ENCODE measurements around the gene SLC8A2.

DNA sequence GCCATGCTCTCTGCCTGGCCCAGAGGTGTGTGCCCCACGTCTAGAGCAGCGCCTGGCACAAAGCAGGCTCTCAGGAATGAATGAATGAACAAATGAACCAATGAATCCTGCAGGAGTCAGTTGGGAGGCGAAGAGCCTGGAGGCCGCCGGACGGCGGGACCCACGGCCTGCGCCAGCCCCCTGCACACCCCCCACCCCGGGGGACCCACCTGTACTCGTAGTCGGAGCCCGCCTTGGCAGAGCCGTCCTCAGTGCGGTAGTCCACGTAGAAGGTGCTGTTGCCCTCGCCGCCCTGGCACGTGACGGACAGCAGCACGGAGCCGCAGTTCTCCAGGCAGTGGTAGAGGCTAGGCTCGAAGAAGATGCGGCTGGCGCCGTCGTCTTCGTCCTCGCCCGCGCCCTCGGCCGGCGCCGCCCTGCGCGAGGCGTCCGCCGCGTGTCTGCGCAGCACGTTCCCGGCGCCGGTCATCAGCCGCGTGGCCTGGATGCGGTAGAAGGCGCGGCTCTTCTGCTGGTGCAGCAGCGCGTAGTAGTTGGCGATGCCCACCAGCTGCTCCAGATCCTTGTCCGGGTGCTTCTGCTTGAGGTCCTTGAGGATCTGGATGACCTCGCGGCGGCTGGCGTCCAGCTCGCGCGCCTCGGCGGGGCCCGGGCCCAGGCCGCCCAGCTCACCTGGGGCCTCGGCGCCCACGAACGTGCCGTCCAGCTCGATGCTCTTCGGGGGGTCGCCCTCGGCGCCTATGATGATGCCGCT lies 14.8 kb downstream of the SLC8A2 start:
- TF ChIP-seq BHLHE40 (IDR thresholded peaks at IDR 0.05; ENCODE audit: low read depth, low read length), result no peak
- TF ChIP-seq CTCF (conservative IDR thresholded peaks at IDR 0.05; ENCODE audit: low read depth, low read length), result no peak
- TF ChIP-seq POLR2A (IDR thresholded peaks at IDR 0.05; ENCODE audit: low read depth, low read length), result no peak
- TF ChIP-seq, protein P1, sequence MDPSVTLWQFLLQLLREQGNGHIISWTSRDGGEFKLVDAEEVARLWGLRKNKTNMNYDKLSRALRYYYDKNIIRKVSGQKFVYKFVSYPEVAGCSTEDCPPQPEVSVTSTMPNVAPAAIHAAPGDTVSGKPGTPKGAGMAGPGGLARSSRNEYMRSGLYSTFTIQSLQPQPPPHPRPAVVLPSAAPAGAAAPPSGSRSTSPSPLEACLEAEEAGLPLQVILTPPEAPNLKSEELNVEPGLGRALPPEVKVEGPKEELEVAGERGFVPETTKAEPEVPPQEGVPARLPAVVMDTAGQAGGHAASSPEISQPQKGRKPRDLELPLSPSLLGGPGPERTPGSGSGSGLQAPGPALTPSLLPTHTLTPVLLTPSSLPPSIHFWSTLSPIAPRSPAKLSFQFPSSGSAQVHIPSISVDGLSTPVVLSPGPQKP (IDR thresholded peaks at IDR 0.05; ENCODE audit: borderline replicate concordance, low read depth, low read length), result no peak
- no peak for TF ChIP-seq FOS (IDR thresholded peaks at IDR 0.05; ENCODE audit: low read depth, low read length)
- TF ChIP-seq, protein P2, sequence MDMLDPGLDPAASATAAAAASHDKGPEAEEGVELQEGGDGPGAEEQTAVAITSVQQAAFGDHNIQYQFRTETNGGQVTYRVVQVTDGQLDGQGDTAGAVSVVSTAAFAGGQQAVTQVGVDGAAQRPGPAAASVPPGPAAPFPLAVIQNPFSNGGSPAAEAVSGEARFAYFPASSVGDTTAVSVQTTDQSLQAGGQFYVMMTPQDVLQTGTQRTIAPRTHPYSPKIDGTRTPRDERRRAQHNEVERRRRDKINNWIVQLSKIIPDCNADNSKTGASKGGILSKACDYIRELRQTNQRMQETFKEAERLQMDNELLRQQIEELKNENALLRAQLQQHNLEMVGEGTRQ (IDR thresholded peaks at IDR 0.05; ENCODE audit: low read depth, low read length), result no peak; the same call in 1 of the 2 replicates
- TF ChIP-seq SMC3 (IDR thresholded peaks at IDR 0.05; ENCODE audit: low read depth, low read length), result no peak

Data from IMR-90 (cell line).